SK-MEL-5 (cell line): ENCODE measurements around the gene PREX1. TPM values are rescaled to one million over a fixed set of nuclear protein-coding genes. Genes with fewer than 3 reads are reported as not detected.
"Not testable (repeated sequence)": the region's sequence is repeated elsewhere in the genome, so short reads cannot be mapped to it uniquely, and the experiment has no call there.

Experiments used
- DNase-seq: peaks from one replicate; pipeline ENCODE4 v3.0.0-alpha.2; 2016; ENCODE audit warnings: low read depth, low spot score
- in situ Hi-C: cut with HindIII; loops from 2 replicates; pipeline ENCODE4 v1.10.0; 2016; ENCODE audit warnings: low sequenced_read_pairs, high pct_unique_total_duplicates, low pct_unique_long_range_greater_than_20kb
- total RNA-seq: library from RNA; depleted of rRNA; stranded (reverse); fragments of >200 nt; shearing (Covaris generic); gene quantifications from 2 replicates; pipeline ENCODE4 v1.2.3, GENCODE V29; 2014

PREX1 gene
- total RNA-seq, 1 experiment from 2014 or later: 10.0 TPM

DNA sequence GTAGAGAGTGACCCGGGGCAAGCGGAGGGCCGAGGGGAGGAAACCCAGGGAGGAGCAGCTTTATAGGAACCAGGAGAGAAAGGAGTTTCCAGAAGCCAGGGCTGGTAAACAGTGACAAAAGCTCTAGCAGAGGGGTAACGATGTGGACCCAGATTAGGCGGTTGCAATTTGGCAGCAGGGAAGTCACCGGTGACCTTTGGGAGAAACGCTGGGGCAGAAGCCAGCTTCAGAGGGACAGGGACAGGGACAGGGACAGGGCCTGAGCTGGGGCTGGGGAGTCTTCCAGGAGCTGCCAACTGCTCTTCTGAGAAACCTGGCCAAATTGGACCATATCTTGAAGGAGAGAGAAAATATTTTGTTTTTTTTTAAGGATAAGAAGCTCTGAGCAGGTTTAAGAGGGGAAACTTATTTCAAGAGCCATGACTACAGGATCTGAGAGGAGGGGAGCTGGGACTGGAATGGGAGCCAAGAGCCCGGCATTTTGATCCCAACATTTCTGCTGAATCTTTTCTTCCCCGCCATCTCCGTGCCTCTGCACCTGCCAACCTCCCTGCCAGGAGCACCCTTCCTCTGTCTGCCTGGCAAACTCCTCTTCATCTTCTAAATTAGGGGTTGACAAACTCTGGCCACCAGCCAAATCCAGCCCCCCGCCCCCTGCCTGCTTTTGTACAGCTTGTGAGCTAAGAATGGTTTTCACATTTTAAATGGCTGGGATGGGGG, 22.6 kb upstream of the PREX1 start:
- in situ Hi-C loops: no loop called here
- no peak for DNase-seq

DNA sequence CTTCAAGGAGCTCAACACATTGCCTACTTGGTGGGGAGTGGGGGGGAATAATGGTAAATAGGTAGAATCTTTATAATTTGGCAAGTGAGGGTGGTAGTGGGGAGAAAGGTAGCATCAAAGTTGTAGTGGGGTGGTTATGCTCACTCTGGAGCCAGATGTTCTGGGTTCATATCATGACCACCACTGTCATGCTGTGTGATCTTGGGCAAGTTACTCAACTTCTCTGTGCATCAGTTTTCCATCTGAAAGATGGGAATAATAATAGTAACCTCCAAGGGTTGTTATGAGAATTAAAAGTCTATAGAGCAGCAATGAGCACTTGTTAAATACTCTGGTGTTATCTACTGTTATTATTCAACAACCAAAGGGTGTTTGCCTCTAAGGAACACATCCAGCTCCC, 22.0 kb upstream of the PREX1 start:
- in situ Hi-C loops: no loop called here
- DNase-seq: no peak

DNA sequence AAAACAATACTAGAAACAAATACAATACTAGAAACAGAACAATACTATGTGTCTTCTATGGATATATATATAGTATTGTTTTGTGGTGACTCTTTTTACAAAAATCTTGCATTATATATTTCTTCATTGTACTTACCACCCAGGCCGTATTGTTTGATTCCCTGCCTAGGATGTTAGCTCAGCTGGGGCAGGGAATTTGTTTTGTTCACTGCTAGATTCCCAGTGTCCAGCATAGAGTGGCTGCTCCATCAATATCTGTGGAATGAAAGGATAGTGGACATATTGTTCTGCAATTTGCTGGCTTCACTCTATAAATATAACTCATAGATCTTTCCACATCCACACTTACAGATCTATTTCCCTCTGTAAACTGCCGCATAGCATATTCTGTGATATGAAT, 21.5 kb upstream of the PREX1 start:
- no peak for DNase-seq
- in situ Hi-C loops: no loop called here

DNA sequence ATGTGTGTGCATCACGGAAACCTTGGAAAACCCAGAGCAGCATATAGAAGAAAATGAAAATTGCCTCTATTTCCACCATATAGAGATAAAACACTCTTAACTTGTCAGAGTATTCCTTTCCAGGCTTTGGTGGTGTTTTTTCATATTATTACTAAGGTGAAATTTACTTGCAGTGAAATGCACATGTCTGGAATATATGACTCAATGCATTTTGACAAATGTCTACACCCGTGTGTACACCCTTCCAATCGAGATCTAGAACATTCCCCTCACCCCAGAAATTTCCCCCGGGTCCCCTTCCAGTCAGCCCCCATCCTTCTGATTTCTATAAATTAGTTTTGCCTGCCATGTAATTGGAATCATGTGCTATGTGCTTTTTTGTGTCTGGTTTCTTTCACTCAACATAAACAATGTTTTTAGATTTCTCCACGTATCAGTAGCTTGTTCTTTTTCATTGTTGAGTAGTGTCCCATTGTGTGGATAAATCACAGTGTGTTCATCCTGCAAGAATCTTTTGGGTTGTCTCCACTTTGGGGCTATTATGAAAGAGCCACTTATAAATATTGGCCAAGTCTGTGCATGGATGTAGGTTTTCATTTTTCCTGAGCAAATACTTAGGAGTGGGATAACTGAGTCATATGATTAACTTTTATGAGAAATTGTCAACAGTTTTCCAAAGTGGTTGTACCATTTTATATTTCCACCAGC, 19.9 kb upstream of the PREX1 start:
- DNase-seq: no peak
- in situ Hi-C loops: no loop called here

DNA sequence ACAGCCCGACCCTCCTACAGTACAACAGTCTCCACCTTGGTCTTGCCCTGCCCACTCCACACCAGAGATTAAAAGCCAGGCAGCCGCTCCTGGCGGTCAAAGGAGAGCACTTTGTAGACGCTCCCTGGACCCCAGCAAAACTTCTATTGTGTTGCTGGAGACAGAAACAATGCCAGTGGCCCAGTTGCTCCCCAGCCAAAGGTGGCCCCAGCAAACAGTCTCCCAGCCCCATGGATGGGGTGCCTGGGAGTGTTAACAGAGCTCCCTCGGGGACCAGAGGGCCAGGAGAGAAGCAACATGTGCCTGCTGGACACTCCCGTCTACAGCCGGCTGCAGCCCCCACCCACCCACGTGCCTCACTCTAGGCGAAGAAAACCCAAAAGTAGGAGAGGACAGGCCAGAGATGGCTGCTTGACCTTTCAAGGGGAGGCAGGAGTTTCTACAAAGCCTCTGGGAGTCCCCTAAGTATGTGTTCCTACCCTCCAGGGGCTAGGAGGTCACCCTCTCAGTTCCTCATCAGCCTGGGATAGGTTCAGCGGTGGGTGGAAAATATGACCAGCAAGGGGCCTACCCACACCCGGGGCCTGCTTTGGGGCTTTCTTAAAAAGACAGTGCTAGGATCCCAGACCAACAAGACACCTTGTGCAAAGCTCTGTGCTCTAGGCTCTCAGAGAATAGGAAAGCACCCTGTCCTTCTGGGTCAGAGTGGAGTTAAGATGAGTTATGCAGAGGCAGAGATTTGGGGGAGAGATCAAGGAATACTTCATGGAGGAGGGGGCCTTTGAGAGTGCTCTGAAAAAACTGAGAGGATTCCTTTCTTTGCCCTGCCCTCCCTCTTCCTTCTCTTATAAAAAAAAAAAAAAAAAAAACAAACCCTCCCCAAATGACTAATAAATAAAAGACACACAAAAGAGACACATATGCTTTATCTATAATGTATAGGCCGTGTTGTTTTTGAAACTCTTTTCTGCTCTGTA, 19.0 kb upstream of the PREX1 start:
- peak; percentile 54 for DNase-seq
- in situ Hi-C loops: no loop called here

DNA sequence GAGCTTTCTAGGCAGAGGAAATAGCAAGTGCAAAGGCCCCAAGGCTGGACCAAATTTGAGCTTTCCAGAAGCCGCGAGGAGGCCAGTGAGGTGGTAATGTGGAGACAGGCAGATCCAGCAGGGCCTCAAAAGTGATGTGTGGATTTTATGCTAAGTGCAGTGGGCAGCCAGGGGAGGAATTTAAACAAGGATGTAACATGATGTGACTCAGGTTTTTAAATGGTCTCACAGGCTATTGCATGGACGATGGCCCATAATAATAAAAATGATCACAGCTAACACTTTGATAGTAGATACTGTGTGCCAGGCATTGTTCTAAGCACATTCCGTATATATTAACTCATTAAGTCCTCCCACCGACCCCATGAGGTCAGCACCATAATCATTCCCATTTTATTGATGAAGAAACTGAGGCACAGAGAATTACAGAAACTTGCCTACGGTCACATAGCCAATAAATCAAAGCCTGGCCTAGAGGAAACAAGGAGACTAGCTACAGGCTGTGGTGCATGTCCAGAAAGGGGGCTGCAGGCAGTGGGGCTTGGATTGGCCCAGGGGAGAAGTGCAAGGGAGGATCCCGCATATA, 18.0 kb upstream of the PREX1 start:
- no peak for DNase-seq
- in situ Hi-C loops: no loop called here

DNA sequence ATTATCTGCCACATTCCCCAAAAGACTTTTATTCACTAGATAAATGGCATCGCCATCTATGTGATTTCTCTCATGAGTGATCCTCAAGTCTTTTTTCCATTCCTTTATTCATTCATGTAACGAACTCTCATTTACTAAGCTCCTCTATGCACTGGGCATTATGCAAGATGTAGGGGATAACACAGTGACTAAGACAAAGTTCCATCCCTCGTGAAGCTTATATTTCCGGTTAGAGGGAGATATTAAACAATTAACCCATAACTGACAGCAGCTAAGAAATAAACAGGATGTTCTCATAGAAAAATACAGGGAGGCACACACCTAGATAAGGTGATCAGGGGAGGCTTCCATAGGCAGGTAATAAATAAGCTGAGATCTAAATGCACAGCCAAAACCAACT, 17.2 kb upstream of the PREX1 start:
- in situ Hi-C loops: no loop called here
- no peak for DNase-seq

DNA sequence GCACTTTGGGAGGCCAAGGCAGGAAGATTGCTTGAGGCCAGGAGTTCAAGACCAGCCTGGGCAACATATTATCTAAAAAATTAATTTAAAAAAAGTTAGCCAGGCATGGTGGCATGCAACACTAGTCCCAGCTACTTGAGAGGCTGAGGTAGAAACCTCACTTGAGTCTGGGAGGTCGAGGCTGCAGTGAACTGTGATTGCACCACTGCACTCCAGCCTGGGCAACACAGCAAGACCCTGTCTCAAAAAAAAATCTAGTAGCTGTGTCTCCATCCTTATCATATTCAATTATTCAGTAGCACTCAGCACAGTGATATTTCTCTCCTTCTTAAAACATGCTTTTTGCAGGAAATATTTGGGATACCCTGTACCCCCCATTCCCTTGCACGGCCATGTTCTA, 16.1 kb upstream of the PREX1 start:
- in situ Hi-C loops, DNase-seq: not testable (repeated sequence)

DNA sequence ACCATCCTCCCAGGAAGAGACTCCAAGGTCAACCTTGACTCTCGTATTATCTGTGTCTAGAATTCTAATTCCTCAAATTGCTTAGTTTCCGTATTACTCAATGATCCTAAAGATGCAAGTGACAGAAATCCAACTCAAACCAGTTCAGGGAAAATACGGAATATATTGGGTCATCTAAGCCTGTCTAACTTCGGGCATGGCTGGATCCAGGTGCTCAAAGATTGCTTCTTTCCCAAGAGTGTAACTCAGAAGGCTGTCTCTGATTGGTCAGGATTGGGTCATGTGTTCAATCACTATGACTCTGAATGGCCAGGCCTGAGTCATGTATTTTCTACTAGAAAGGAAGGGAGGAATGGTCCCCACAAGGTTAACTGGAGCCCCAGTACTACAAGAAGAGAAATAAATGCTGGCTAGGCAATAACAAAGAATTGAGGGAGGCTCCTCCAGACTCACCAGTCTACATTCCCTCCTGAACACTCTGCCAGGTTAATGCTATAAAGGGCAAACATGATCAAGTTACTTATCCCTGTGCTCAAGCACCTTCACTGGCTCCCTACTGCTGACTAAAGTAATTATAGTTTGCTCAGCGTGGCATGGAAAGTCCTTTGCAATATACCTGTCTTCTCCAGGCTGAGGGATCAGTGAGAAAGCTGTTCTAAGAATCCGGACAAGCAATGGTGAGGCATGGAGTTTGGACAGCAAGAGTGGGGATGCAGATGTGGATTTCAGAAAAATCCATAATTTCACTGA, 15.4 kb upstream of the PREX1 start:
- peak; percentile 46 for DNase-seq

DNA sequence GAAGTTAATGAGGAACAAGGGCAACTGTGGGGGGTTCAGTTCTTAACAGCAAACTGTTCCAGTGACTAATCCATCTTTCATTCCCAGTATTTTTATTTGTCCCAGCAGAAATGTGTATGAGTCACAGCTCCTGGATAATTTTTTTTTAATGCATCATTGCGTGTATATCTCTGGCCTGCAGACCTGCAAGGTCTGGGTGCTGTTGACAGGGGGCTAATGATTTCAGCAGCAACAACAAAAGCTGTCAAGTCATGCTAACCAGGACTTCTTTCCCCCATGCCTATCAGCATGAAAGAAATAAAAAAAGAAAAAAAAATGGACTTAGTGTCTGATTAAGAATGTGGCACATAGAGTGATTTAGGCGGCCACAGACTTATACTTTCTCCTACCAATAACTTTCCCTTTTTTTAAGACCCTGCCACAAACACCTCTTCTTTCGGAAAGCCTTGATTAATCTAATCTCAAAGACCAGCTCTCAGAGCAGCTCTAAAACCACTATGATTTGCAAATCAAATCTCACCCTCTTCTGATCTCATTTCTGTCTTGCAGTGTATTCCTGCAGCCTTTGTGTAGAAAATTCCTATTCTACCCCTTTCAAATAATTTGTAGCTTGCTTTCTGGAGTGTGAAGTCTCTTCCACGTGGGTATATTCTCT, 14.2 kb upstream of the PREX1 start:
- DNase-seq: no peak
- in situ Hi-C loops: no loop called here

More for the DNA sequence above, 15.4 kb upstream of the PREX1 start:
- in situ Hi-C loops: no loop called here

DNA sequence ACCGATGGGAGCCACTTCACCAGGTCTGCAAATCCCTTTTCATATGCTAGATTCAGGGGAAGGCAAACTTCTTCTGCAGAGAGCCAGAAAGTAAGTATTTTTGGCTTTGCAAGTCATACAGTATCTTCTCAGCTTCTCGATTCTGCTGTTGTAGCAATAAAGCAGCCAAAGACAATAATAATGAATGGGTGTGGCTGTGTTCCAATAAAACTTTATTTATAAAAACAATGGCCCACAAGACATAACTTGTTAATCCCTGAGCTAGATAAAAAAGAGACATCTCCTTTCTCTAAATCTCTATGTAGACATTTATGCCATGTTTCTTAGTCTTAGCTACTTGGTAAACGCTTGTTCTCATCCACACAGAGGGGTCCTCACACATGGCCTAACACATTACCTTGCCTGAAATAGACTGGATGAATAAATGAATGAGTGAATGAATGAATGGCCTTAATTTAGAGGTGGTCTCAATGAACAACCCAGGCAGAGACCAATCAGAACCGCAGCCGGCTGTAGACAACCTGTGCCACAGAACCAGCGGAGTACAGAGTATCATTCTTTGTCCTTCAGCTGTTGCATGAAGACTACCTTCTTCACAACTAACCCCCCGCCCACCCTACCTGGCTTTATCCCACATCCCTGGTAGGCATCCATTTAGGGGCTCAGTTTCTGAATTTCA, 13.5 kb upstream of the PREX1 start:
- DNase-seq: no peak
- in situ Hi-C loops: no loop called here

DNA sequence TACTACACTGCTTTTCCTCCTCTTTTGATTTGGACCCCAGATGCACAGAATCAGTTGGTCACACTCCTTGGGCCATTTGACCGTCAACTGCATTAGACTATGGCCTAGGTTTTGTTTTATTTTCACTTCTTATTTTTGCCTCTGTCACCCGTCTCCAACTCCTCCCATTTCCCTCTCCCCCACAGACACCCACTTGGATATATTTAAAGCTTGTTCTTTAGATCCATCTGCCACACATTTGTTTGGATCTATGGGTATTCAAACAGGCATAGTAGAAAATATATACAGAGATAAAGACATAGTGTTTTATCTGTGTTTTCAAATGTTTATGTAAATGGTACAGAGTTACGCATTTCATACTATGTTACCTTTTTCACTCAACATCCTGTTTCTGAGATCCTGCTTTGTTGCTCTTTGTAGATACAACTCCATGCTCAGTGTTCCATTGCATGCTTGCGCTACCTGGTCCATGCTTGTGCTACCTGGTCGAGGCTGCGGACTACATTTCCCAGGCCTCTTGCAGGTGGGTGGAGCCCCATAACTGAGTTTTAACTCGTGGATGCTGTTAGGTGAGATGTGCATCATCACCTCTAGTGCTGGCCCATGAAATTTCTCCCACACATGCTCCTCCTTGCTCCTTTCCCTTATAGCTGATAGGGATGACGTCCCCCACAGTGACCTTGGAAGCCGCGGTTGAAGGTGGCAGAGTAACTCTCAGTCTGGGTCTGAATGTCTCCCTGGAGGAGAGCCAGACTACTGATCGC, 11.5 kb upstream of the PREX1 start:
- in situ Hi-C loops: no loop called here
- no peak for DNase-seq

DNA sequence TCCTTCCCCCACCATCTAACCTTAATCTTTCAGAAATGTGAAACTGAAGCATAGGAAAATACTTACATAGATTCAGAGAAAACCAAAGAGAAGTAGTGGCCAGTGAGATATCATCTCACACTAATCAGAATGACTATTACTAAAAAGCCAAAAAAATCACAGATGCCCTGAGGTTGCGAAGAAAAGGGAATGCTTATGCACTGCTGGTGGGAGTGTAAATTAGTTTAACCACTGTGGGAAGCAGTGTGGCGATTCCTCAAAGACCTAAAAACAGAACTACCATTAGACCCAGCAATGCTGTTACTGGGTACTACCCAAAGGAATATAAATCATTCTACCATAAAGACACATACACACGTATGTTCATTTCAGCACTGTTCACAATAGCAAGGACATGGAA, 9.2 kb upstream of the PREX1 start:
- in situ Hi-C loops: no loop called here
- no peak for DNase-seq

DNA sequence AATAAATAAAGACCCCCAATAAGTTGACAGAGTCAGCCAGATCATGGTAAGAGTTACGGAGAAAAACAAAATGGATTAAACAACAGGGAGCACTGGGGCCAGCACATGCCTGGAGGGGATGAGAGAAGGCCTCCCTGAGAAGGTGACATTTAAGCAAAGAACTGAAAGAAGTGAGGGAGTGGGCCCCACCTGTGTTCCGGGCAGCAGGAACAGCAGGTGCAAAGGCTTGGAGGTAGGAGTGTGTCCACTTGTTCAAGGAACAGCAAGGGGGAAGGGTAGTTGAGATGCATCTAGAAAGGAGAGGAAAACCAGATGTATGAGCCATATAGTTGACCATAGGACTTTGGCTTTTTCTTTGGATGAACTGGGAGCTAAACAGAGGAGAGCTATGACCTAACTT, 7.6 kb upstream of the PREX1 start:
- DNase-seq: no peak
- in situ Hi-C loops: no loop called here

DNA sequence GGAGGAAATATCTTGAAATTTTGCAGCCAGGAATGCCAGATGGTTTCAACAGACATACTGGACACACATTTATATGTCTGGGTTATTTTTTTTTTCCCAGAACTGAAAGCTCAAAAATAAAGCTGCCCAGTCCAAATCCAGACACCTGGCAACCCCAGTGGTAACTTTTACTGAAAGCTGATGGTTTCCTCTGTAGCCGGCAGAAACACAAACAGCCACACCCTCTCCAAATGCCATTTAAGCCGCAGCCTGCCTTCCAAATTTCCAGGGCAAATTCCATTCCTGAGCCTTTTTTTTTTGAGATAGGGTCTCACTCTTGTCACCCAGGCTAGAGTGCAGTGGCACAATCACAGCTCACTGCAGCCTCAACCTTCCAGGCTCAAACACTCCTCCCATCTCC, 6.5 kb upstream of the PREX1 start:
- no peak for DNase-seq
- in situ Hi-C loops: no loop called here

DNA sequence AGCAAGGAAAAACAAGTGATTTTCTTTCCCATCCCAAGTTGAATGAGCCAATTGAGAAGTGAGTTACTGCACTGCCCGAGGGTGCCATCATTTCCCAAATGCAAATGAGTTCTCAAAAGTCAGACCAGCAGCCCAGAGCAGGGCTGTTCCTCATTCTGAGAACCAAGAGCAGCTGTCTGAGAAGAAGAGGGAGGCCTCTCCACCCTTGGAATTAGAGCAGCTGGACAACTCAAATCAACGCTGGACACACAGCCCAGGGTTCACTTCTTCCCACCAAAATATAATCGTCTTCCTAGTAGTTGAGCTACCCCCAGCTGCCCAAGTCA, 4.6 kb upstream of the PREX1 start:
- no peak for DNase-seq
- in situ Hi-C loops: no loop called here
